Prostate gland (tissue), 2 donors: ENCODE results near the gene CNKSR2. TPM values are rescaled to one million over a fixed set of nuclear protein-coding genes. Genes with fewer than 3 reads are reported as not detected.

Experiments
- DNase-seq: peaks from one replicate; pipeline ENCODE4 v3.0.0-alpha.2; 2019; ENCODE audit warnings: low spot score
- H3K27ac ChIP-seq, 2 donors: fragments of 200-600 bp; sonication (generic); 2 replicates each; pipeline ENCODE4 v1.5.1; 2017 to 2019
- H3K27me3 ChIP-seq: fragments of 200-600 bp; sonication (generic); replicated peaks from 2 replicates; pipeline ENCODE4 v1.5.1; 2019; ENCODE audit not compliant: insufficient read depth
- H3K36me3 ChIP-seq, 2 donors: fragments of 200-600 bp; sonication (generic); 1 replicate in 1 of 2; 2 replicates in 1 of 2; pipeline versions ENCODE4 v1.5.1 to v1.8.1; 2017 to 2019
- H3K4me1 ChIP-seq: fragments of 200-600 bp; sonication (generic); replicated peaks from 2 replicates; pipeline ENCODE4 v1.5.1; 2019
- H3K4me3 ChIP-seq, 2 donors: fragments of 200-600 bp; sonication (generic); 2 replicates each; pipeline ENCODE4 v1.5.1; 2017 to 2019
- H3K9me3 ChIP-seq: fragments of 200-600 bp; sonication (generic); 2 replicates; pipeline ENCODE4 v1.5.1; 2017
- CTCF ChIP-seq, 4 experiments: fragments of 200-600 bp in 2 of 4; fragments of 450-650 bp in 2 of 4; sonication (generic) in 2 of 4; IDR thresholded peaks; 1 replicate in 3 of 4; 2 replicates in 1 of 4; pipeline ENCODE4 v1.5.1; 2016 to 2019; ENCODE audit warnings: antibody characterized with exemption in 4 of 4, mild to moderate bottlenecking in 2 of 4, moderate library complexity in 2 of 4
- POLR2A ChIP-seq: fragments of 450-650 bp; IDR thresholded peaks from one replicate; pipeline ENCODE4 v1.6.1; 2016; ENCODE audit warnings: antibody characterized with exemption, mild to moderate bottlenecking
- POLR2AphosphoS5 ChIP-seq: sonication (generic); formaldehyde crosslinking; IDR thresholded peaks from one replicate; pipeline ENCODE4 v1.6.1; 2017; ENCODE audit warnings: antibody characterized with exemption
- WGBS: methylation state at CpG from one replicate; pipeline ENCODE4 v1.1.5; 2018; 5-methylcytosine and 5-hydroxymethylcytosine counted together
- intact Hi-C: fragments of 100-400 bp; cut with DNase I; formaldehyde crosslinking; loops from one replicate; pipeline ENCODE4 v1.14.2; 2022
- total RNA-seq, 2 donors: library from RNA; depleted of rRNA; stranded (reverse); fragments of >200 nt; gene quantifications; one replicate each; pipeline ENCODE4 v1.1.0, GENCODE V29; 2016

CNKSR2 gene
- total RNA-seq, 2 donors from 2014 or later: 6.8 to 10.0 TPM

GRCh38 chrX:21440911-21441310 lies 66.7 kb downstream of the CNKSR2 start:
- 39% methylated on average over 1 of the region's 1 CpG for WGBS
- Histone ChIP-seq H3K27me3 (no peaks in the 10 kb centered on the region), H3K27ac (no peak overlapping the region), H3K36me3 (no peaks in the 10 kb centered on the region), H3K4me3 (no peak overlapping the region), H3K9me3 (no peaks in the 10 kb centered on the region), H3K4me1 (no peaks in the 10 kb centered on the region)
- TF ChIP-seq POLR2AphosphoS5 (no peak), POLR2A (no peak), CTCF (IDR thresholded peaks at IDR 0.05) (no peak)
- no peak for DNase-seq
- intact Hi-C loops: no loop called here

GRCh38 chrX:21457718-21458117 lies 83.5 kb downstream of the CNKSR2 start:
- TF ChIP-seq POLR2AphosphoS5 (no peak), POLR2A (no peak), CTCF (IDR thresholded peaks at IDR 0.05) (no peak)
- no peaks in the 10 kb centered on the region for H3K27me3 ChIP-seq
- H3K27ac ChIP-seq: no peak overlapping the region
- H3K9me3 ChIP-seq: no peaks in the 10 kb centered on the region
- no peak overlapping the region for H3K4me3 ChIP-seq
- intact Hi-C loops: no loop called here
- DNase-seq: no peak
- H3K36me3 ChIP-seq: no peaks in the 10 kb centered on the region
- H3K4me1 ChIP-seq: no peaks in the 10 kb centered on the region

GRCh38 chrX:21469071-21469470 lies 94.9 kb downstream of the CNKSR2 start:
- intact Hi-C loops: no loop called here
- Histone ChIP-seq H3K4me1 (no peaks in the 10 kb centered on the region), H3K36me3 (no peaks in the 10 kb centered on the region), H3K27ac (no peak overlapping the region), H3K4me3 (no peak overlapping the region), H3K9me3 (no peaks in the 10 kb centered on the region), H3K27me3 (no peaks in the 10 kb centered on the region)
- WGBS: 92% methylated on average over 1 of the region's 1 CpG
- no peak for DNase-seq
- TF ChIP-seq POLR2AphosphoS5 (no peak), CTCF (IDR thresholded peaks at IDR 0.05) (no peak), POLR2A (no peak)

GRCh38 chrX:21476909-21477308 lies 102.7 kb downstream of the CNKSR2 start:
- intact Hi-C loops: loop anchor here (5.0 kb wide), 1 partner anchor 945 kb away; no protein-coding TSS in a partner anchor
- WGBS: 94% methylated on average over 2 of the region's 2 CpGs
- Histone ChIP-seq H3K4me3 (no peak overlapping the region), H3K9me3 (no peaks in the 10 kb centered on the region), H3K36me3 (no peaks in the 10 kb centered on the region), H3K27ac (no peak overlapping the region), H3K27me3 (no peaks in the 10 kb centered on the region), H3K4me1 (no peaks in the 10 kb centered on the region)
- no peak for DNase-seq
- TF ChIP-seq CTCF (IDR thresholded peaks at IDR 0.05): no peak
- no peak for TF ChIP-seq POLR2A
- no peak for TF ChIP-seq POLR2AphosphoS5

- TF ChIP-seq POLR2A: no peak
- peak in 3 of 4 experiments; percentile 19 to 44 (median 37) for TF ChIP-seq CTCF (IDR thresholded peaks at IDR 0.05)
- TF ChIP-seq POLR2AphosphoS5: no peak
- no peaks in the 10 kb centered on the region for H3K27me3 ChIP-seq
- H3K4me1 ChIP-seq: no peaks in the 10 kb centered on the region
- no peak overlapping the region for H3K27ac ChIP-seq
- H3K4me3 ChIP-seq: no peak overlapping the region
- intact Hi-C loops: loop anchor here (5.0 kb wide), 1 partner anchor 947 kb away; no protein-coding TSS in a partner anchor
- no peak for DNase-seq
- H3K9me3 ChIP-seq: no peaks in the 10 kb centered on the region
- WGBS: 29% methylated on average over 2 of the region's 2 CpGs
- H3K36me3 ChIP-seq: no peaks in the 10 kb centered on the region
Observed at GRCh38 chrX:21479695-21480270, 105.6 kb downstream of the CNKSR2 start.
